Measurements from ENCODE around the gene MCMBP.

DNA sequence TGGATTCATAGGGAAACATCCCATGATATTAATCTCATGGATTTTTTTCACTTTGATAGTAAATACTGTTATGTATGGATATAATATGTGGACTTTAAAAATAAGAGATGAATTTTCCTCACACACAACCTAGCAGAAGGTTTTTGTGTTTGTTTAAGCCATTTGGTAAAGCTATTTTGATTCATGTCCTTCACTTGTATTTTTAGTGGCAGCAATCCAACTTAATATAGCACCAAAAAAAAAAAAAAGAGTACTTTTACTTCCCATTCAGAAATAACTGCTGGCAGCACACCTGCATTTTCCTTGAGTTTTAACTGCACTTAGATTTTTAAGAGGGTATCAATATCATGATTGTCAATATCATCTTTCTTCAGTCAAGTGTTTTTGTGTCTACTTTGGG lies 60.0 kb downstream of the MCMBP start:
- TF ChIP-seq, protein P1, sequence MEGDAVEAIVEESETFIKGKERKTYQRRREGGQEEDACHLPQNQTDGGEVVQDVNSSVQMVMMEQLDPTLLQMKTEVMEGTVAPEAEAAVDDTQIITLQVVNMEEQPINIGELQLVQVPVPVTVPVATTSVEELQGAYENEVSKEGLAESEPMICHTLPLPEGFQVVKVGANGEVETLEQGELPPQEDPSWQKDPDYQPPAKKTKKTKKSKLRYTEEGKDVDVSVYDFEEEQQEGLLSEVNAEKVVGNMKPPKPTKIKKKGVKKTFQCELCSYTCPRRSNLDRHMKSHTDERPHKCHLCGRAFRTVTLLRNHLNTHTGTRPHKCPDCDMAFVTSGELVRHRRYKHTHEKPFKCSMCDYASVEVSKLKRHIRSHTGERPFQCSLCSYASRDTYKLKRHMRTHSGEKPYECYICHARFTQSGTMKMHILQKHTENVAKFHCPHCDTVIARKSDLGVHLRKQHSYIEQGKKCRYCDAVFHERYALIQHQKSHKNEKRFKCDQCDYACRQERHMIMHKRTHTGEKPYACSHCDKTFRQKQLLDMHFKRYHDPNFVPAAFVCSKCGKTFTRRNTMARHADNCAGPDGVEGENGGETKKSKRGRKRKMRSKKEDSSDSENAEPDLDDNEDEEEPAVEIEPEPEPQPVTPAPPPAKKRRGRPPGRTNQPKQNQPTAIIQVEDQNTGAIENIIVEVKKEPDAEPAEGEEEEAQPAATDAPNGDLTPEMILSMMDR (IDR thresholded peaks at IDR 0.05) = no peak
- no peak for TF ChIP-seq POLR2AphosphoS5 (IDR thresholded peaks at IDR 0.05)
- TF ChIP-seq POLR2A (IDR thresholded peaks at IDR 0.05) = no peak
